Cortex of kidney (tissue), 1 donor: ENCODE results near the gene ELP6.
A peak's percentile ranks its signal among the peaks of the same experiment; 100 is the strongest.
"Not testable (repeated sequence)": the region's sequence is repeated elsewhere in the genome, so short reads cannot be mapped to it uniquely, and the experiment has no call there.

Experiments used
- DNase-seq: peaks from one replicate; lab custom pipeline; 2025; lab: John Stamatoyannopoulos, UW

The ELP6 gene

DNA sequence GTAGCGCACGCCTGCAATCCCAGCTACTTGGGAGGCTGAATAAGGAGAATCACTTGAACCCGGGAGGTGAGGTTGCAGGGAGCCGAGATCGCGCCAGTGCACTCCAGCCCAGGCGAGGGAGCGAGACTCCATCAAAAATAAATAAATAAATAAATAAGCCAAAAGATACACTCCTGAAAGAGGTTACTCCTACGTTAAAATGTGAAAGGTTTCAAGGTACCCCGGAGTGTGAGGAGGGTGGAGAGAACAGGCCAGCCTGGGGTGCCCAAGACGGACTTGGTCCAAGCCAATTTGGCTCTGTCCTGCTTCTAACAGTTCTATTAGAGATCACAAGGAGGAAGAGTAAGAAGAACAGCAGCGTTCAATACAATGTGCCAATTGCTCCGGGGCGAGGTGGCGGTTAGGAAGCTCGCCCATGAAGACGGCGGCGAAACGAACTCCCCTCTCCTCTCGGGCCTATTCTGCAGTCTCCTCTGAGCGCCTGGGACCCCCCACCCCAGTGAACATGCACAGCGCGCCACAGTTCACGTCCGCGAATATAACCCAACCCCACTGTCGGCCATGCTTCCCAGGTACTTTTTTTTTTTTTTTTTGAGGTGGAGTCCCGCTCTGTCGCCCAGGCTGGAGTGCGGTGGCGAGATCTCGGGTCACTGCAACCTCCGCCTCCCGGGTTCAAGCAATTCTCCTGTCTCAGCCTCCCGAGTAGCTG lies 942 bp downstream of the ELP6 start:
- DNase-seq, result no peak

DNA sequence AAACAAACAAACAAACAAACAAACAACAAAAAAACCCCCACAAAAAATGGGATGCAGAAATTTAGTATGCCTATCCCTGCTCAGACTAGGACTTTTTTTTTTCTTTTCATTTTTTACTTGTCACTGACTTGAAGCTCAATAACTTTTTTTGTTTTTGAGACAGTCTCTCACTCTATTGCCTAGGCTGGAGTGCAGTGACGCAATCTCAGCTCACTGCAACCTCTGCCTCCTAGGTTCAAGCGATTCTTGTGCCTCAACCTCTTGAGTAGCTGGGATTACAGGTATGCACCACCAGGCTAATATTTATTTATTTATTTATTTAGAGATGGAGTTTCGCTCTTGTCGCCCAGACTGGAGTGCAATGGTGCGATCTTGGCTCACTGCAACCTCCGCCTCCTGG lies 8.2 kb downstream of the ELP6 start:
- not testable (repeated sequence) for DNase-seq

DNA sequence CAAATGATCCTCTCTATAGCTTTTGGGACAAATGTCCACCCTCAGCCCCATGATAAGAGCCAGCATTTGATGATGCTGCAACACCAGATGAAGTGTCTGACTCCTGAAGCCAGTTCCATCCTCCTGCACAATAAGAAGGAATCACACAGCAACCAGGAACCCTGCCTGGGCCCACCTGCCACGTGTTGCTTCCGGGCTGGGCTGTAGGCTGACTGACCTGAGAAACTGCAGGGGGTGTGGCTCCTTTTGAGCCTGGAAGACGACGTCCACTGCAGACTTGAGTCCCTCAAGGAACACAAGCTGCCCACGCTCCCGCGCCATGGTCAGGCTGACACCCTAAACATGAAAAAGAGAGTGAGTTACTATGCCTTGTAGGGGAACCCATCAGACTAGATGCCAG lies 9.4 kb downstream of the ELP6 start:
- DNase-seq, result no peak

DNA sequence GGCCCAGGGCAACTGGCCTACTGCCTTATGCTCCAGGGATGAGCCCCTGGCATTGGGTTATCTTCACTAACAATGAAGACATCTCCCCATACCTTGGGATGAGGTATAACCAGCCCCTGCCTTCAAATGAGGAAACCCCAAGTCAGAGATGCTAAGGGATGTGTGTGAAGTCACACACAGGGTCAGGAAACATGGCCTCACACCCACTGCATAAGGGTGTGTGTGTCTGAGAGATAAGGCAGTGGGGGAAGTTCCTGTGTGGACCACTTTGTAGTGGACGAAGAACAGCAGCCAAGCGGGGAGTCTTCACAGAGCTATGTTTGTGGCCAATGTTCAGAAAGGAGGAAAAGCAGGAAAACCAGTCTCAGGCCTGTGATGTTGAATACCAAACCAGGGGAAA lies 10.5 kb downstream of the ELP6 start:
- DNase-seq, result no peak

DNA sequence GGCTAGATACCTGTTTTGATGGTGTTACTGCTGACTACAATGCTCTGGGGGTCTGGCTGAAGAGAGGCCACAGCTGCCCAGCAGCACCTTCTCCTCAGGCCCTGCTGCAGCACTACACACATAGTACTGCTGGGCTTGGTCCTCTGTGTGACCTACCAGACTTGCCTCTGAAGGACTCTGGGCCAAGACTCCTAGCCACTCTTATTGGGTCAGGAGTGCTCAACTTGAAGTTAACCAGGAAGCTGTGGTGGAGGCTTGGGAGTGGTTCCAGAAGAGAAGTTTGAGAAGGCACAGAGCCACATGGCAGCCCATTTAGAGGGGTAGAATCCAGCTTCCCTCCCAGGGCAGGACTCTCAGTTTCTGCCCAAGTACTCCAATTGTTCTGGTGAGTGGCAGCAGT lies 16.6 kb downstream of the ELP6 start:
- no peak for DNase-seq

DNA sequence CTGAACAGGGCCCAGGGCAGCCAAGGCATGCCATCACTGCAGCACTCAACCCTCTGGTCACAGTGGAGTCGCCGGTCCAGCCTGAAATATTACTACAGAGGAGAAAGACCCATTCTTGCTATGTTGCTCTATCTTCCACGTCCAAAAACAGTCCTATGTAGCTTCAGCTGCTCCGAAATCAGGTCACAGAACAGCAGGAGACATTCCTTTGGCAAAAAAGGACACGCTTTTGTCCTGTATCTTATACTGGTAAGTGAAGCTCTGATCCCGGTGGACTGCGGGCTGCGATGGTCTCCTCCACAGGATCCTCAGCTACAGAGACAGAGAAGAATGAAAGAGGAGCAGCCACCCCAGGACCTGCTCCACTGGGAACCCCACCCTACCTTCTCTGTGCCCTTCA lies 17.6 kb downstream of the ELP6 start:
- no peak for DNase-seq

DNA sequence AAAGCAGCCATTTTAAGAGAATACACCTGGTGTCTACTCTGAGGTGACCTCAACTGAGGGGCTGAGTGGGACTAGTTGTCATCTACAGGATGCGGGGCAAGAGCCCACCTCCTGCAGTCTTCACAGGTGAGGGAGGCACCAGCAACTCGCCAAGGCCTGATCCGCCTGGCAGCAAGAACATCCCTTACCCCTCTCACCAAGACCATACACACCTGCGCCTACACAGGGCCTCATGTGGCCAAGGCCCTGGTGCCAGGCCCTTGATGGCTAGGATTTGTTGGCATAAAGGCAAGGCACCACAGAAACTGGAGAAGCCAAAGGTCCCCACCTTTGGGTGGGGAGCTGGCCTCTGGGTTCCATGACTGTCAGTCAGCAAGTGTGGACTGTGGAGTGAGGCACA lies 18.4 kb downstream of the ELP6 start:
- no peak for DNase-seq

- no peak for DNase-seq
Observed at GRCh38 chr3:47491777-47492176, 21.7 kb downstream of the ELP6 start.

DNA sequence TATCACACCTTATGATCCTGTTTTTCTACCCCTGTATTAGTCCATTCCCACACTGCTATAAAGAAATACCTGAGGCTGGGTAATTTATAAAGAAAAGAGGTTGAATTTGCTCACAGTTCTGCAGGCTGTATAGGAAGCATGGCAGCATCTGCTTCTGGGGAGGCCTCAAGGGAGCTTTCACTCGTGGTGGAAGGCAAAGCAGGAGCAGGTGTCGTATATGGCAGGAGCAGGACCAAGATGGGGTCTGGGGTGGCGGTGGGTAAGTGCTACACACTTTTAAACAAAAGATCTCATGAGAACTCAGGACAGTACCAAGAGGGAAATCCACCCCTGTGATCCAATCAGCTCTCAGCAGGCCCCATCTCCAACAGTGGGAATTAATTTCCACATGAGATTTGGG lies 22.3 kb downstream of the ELP6 start:
- DNase-seq, result no peak

DNA sequence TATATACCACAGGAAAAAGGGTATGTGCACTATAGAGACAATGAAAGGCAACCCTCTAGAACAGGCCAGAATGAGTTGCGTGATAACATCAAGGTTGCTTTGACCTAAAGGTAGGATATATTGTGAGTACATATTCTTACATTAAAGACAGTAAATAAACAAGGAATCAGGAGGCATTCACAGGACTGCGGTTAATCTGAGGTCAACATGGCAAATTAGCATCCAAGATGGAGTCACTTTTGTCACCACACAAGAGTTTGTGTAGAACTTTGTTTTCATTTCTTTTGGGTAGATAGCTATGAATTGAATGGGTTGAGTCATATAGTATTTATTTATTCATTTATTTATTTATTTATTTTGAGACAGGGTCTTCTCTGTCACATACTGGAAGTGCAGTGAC lies 26.2 kb downstream of the ELP6 start:
- DNase-seq, result no peak

GRCh38 chr3:47485812-47486211 lies 27.7 kb downstream of the ELP6 start:
- no peak for DNase-seq

DNA sequence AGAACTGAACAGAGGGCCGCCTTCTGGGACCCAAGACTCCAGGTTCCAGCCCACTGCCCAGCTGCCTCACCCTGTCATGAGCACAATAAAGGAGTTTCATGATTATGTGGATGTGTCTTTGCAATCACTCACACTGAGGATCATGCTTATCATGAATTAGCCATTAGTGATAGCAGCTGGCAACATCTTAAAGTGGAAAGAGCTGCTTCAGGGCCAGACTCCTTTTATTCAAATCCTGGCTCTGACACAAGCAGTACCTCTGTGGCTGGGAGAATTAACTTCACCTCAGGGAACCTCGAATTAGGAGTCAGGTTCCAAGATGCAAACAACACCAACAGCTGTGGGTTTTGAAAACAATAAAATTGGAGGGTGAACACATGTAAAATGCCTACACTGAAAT lies 31.1 kb downstream of the ELP6 start:
- DNase-seq, result no peak

DNA sequence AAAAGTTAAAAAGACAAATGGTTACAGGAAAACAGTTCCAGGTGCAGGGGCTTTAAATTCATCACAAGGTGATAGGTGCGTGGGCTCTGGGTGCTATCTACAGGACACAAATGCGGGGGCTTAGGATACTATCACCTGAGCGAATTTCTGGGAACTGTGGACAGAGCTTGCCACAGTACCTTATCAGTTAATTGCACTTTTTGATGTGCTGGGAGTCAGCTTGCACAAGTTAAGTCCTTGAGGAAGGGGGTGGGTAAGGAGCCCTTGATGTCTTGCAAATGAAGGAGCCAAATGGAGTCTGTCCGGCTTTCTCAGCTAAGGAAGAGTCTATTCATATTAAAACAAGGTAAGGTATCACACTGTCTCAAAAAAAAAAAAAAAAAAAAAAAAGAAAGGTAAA lies 31.7 kb downstream of the ELP6 start:
- DNase-seq, result not testable (repeated sequence)

GRCh38 chr3:47480267-47480666 lies 33.2 kb downstream of the ELP6 start:
- DNase-seq, result not testable (repeated sequence)

DNA sequence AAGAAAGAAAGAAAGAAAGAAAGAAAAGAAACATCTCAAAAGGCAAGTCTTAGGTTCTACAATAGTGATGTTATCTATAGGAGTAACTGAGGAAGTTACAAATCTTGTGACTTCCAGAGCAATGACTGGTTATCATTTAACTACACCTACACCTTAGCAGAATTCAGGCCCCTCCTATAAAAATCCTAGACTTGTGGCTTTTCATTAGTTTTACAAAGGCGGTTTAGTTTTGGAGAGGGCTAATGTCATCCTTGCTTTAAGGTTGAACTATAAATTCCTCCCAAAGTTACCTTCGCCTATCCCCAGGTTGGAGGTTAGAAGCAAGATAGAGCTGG lies 33.7 kb downstream of the ELP6 start:
- DNase-seq, result no peak

DNA sequence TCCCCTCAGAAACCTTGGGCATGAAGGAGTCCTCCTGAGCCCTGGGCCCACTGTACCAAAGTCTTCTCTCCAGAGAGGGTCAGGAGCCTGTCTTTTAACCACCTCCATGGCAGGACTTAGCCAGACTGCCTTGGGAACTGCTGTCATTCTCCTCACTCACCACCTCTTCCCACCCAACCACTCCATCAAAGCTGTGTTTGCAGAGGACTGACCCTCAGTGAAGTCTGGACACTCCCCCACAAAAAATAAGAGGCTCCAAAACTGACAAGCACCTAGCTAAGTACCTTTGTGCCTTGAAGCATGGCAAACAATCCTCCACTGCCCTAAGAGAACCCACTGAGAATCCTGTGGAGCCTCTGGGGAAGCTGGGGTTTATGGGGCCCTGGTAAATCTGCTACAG lies 35.5 kb downstream of the ELP6 start:
- no peak for DNase-seq

DNA sequence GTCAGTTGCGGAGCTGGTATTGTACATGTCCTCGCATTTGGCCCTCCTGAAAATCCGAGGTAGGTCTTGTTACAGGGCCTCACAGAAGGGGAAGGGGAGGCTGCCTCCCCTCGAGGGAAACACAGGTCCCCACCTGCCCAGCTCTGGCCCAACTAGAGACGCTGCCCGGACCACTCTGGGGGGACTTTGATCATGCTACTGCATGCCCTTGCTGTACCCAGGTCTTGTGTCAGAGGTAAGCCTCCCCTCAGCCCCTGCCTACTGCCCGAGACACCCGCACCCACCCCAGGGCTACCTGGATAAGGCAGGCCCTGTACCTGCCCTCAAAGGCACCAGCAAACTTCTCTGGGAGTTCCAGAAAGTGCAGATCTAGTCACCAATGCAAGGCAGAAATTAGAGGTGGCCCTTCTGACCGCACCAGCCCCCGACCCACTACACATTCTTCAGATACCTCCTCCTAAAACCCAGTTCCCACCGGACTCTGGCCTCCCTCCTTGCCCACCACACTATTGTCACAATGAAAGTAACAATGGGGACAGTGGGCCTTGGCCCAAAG lies 36.8 kb downstream of the ELP6 start:
- no peak for DNase-seq

- no peak for DNase-seq
Observed at GRCh38 chr3:47476330-47476626, 37.2 kb downstream of the ELP6 start.

GRCh38 chr3:47475570-47476329 lies 37.8 kb downstream of the ELP6 start, which contains the start of gene SCAP:
Gene SCAP, minus strand, starts transcription at chr3:47475941. Its CDS starts 32,948 bp downstream, at chr3:47442993.
- DNase-seq, result peak; percentile 93

DNA sequence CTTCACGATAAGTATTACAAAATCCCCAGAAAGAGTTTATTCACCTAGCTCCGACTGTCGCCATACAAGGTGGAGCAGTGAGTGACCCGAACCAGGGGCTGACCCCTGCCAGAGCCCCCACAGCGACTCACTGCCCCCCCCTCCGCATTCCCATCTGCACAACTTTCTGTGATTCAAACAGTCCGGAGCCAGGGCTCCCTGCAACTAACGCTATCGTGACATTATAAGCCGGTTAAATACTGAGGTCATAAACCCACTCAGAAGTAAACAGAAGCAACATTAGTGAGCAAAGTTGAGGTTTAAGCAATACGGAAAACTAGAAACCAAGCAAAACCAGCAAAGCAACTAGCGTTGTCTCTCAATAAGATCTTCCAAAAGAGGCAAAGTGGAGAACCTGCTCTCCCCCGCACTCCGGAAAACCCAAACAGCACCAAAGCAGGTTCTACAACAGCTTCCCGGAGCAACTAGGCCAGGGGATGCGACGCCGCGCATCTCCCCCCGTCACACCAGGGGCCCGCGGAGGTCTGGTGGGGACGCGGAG lies 38.4 kb downstream of the ELP6 start:
- no peak for DNase-seq

DNA sequence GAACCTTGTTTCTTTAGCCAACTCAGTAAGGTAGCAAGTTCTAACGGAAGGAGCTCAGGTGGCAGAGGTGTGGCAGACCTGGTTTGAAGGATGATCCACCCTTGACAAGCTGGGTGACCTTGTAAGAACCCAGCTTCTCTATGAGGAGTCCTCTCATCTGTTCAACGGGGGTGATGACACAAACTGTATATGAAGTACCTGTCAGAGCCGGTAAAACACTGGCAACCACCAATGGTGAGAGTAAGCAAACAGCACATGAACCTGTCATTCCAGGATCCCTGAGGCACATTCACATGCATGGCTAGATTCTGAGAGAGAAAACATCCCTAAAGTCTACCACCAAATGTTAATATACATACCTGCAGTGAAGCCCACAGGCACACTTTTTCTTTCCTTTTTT lies 40.1 kb downstream of the ELP6 start:
- no peak for DNase-seq

DNA sequence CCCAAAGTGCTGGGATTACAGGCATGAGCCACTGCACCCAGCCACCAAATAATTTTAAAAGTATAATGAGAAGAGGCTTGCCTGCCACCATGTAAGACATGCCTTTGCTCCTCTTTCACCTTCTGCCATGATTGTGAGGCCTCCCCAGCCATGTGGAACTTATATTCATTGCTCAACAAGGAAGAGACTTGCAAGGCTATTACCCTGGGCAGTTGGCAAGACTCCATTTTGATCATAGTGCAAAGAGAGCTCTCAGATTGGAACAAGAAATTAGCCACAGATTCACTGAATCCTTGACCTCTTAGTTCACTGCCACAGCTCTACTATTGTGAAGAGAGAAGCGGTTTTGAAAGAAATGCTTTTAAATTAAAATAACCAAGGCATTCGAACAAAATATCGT lies 43.9 kb downstream of the ELP6 start:
- DNase-seq, result no peak

DNA sequence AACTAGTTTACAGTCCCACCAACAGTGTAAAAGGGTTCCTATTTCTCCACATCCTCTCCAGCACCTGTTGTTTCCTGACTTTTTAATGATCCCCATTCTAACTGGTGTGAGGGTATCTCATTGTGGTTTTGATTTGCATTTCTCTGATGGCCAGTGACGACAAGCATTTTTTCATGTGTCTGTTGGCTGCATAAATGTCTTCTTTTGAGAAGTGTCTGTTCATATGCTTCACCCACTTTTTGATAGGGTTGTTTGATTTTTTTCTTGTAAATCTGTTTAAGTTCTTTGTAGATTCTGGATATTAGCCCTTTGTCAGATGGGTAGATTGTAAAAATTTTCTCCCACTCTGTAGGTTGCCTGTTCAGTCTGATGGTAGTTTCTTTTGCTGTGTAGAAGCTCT lies 45.2 kb downstream of the ELP6 start:
- DNase-seq, result not testable (repeated sequence)
